HUES6 (cell line): ENCODE data around the gene EBF3.

Source experiments
- H3K27ac ChIP-seq: 2 replicates; pipeline ENCODE4 v1.7.0; 2013; ENCODE audit warnings: low read depth, mild to moderate bottlenecking, low read length, inconsistent platforms
- H3K27me3 ChIP-seq: 2 replicates; pipeline ENCODE4 v1.6.1; 2013; ENCODE audit warnings: low read length; ENCODE audit not compliant: control insufficient read depth, insufficient read depth
- H3K36me3 ChIP-seq: 2 replicates; pipeline ENCODE4 v1.6.1; 2013; ENCODE audit warnings: low read length; ENCODE audit not compliant: control insufficient read depth, insufficient read depth
- H3K4me1 ChIP-seq: 2 replicates; pipeline ENCODE4 v1.6.1; 2013; ENCODE audit warnings: low read length; ENCODE audit not compliant: control insufficient read depth, insufficient read depth
- H3K4me3 ChIP-seq: 2 replicates; pipeline ENCODE4 v1.5.1; 2013; ENCODE audit warnings: low read depth, low read length
- H3K9ac ChIP-seq: one replicate; pipeline ENCODE4 v1.6.1; 2013; ENCODE audit warnings: mild to moderate bottlenecking, low read length
- H3K9me3 ChIP-seq: 2 replicates; pipeline ENCODE4 v1.6.1; 2013; ENCODE audit warnings: low read depth, low read length; ENCODE audit not compliant: control insufficient read depth, insufficient read depth

The EBF3 gene

DNA sequence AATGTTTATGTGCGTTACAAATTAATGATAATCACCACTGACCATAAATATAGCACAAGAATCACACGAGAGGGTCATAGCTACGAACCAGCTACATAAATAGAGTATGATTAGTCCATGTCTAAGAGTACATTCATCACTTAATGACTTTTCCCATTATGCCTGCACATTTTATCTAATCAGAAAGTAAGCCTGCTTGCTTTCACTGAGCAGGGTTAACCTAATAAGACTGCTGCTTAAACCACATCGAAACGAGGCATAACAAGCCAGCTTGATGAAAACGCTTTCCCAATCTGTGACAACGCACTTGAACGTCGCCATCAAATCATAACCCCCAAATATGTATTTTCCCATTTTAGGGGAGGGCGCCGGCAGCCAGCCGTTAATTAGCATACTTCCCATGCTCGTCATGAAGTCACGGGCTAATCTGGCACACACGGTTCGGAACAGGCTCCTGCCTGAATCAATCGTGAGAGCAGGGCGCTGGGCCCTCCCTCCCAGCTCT is 71.5 kb downstream of the EBF3 start:
- no peaks in the 10 kb centered on the region for H3K36me3 ChIP-seq
- H3K9ac ChIP-seq = no peak overlapping the region
- no peak overlapping the region for H3K27ac ChIP-seq
- H3K4me3 ChIP-seq = no peak overlapping the region
- H3K27me3 ChIP-seq = peaks cover 5% of the 10 kb centered on the region; the same call in 1 of the 2 replicates
- peaks cover 48% of the 10 kb centered on the region for H3K4me1 ChIP-seq
- H3K9me3 ChIP-seq = no peaks in the 10 kb centered on the region

DNA sequence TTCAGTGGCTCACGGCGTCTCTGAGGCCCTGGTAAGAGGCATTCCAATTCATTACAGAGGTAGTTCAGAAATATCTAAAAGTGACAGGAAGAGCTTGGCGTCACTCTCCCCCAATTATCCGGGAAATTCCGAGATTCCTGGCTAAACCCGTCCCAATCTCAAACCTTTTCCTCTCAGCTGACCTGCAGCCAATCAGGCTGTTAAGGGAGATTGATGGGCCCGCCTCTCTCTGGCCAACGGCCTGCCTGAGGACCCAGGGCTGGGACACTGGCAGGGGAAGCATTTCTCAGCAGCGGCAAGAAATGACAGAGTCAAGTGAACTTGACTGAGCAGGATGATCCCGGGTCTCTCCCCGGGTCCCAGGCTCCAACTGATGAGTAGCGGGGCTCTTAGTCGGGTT is 72.3 kb downstream of the EBF3 start:
- H3K27ac ChIP-seq = no peak overlapping the region
- H3K4me3 ChIP-seq = no peak overlapping the region
- peaks cover under 1% of the 10 kb centered on the region; the same call in 1 of the 2 replicates for H3K27me3 ChIP-seq
- H3K9me3 ChIP-seq = no peaks in the 10 kb centered on the region
- H3K9ac ChIP-seq = no peak overlapping the region
- peaks cover 40% of the 10 kb centered on the region for H3K4me1 ChIP-seq
- H3K36me3 ChIP-seq = no peaks in the 10 kb centered on the region

DNA sequence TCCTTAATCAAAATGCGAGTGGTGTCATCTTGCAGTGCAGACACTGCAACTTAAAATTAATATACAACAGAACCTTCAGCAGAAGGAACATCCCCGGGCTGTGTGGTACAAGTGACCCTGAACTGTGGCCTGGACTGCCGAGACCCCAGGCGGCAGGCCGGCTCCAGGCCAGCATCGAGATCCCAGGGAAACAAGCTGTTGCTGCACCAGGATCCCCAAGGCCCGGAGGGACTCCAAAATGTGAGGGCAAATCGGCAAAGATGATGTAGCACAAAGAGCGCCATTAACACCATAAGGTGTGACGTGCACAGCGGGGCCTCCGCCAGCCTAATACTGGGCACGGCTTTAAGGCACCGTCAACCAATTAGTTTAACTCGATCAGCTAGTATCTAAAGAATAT is 73.9 kb downstream of the EBF3 start:
- H3K9ac ChIP-seq = no peak overlapping the region
- H3K36me3 ChIP-seq = no peaks in the 10 kb centered on the region
- peaks cover 32% of the 10 kb centered on the region for H3K4me1 ChIP-seq
- H3K9me3 ChIP-seq = no peaks in the 10 kb centered on the region
- no peak overlapping the region for H3K4me3 ChIP-seq
- H3K27ac ChIP-seq = no peak overlapping the region
- no peaks in the 10 kb centered on the region for H3K27me3 ChIP-seq

DNA sequence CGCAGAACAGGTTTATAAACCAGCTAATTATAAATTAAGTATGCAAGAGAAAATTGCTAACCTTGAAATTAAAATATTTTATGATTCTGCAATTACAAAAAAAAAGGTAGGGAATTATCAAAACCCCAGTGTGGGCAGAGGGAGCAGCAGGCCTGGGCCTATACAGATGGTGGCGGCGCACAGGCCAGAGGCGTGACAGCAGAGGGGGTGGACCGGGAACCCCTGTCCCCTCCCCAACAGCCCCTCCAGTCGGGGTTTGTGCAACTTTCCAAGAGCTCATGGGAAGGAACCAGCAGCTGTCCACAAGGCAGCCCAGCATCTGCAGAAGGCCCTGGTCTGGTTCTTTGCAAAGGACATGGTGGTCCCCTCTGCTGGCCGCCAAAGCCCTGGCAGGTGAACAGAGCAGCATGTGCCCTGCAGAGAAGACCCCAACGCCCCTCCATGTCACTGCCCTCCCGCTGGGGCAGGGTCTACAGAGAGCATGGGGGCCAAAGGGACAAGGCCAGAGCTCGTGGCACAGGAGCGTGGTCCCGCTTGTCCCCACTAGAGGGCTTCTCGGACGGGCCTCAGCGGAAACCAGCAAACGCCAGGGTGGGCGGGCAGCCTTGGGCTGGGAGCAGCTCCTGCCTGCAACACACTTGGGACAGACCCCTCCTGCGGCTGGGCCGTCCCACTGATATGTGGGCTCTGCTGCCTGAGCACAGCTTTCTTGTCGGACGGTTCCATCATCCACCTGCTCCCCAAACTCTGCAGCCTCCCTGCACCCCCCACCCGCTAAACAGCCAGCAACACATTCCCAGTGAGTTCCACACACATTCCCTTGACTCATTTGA is 75.1 kb downstream of the EBF3 start:
- Histone ChIP-seq H3K9me3 (no peaks in the 10 kb centered on the region), H3K9ac (no peak overlapping the region), H3K27me3 (no peaks in the 10 kb centered on the region), H3K4me3 (no peak overlapping the region), H3K36me3 (no peaks in the 10 kb centered on the region), H3K4me1 (peaks cover 25% of the 10 kb centered on the region), H3K27ac (no peak overlapping the region)

DNA sequence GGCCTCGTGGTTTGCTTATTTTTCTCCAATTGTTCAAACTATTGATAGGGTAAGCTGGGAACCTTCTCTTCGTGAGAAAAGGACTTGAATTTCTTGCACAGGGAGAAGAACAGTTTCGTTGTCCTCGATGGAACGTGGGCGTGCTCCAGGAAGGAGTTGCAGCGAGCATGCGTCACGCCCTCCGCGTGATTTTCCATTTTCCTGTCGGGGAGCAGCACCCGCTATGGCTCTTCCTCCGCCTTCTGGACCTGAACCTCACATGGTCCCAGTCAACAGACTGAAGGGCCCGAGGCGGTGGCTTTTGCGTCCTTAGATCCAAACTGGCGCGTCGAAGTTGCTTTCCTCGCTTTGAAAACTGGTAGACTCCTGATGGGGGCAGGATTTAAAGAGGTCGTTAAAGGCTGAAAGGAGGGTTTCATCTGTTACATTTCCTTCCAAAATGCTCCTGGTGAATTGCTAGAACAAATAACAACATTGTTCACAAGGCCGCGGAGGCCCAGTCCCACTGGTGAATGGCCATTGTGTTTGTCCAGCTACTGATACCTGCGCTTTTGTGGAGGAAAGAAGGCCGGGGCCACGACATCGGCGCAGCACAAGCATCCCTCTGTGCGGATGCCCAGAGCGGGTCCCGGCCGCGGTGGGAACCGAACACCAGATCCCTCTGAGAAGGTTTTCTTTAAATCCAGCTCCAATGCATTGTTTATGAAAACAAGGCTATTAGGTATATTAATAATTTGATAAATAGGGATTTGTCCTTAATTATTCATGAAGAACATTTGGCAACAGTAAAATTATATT is 75.9 kb downstream of the EBF3 start:
- Histone ChIP-seq H3K9me3 (no peaks in the 10 kb centered on the region), H3K27ac (no peak overlapping the region), H3K4me1 (peaks cover 25% of the 10 kb centered on the region), H3K36me3 (no peaks in the 10 kb centered on the region), H3K27me3 (no peaks in the 10 kb centered on the region), H3K9ac (no peak overlapping the region), H3K4me3 (no peak overlapping the region)

DNA sequence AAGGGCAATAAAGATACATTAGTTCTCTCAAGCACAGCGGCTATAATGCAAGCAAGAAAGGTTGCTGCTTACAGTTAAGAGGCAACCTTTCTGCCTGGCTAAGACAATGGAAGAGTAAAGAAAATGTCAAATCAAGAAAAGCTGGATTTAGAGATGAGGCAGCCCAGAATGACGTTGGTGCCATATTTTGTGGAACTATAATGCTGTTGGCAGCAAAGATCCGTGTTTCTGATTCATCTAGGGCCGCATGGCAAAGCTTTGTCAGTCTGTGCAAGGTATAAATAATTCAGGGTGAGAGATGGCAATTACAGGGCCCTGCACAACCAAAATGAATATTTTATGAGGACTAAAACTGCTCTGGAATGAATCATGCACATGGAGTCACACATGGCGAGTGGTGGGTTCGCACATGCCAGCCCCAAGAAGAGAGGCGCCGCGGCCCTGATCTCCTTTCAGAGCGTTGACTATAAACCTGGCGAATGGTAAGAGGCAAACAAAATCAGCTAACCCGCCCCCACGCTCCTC is 76.6 kb downstream of the EBF3 start:
- Histone ChIP-seq H3K9me3 (no peaks in the 10 kb centered on the region), H3K9ac (no peak overlapping the region), H3K27ac (no peak overlapping the region), H3K36me3 (no peaks in the 10 kb centered on the region), H3K4me3 (no peak overlapping the region), H3K27me3 (no peaks in the 10 kb centered on the region), H3K4me1 (peaks cover 27% of the 10 kb centered on the region)

DNA sequence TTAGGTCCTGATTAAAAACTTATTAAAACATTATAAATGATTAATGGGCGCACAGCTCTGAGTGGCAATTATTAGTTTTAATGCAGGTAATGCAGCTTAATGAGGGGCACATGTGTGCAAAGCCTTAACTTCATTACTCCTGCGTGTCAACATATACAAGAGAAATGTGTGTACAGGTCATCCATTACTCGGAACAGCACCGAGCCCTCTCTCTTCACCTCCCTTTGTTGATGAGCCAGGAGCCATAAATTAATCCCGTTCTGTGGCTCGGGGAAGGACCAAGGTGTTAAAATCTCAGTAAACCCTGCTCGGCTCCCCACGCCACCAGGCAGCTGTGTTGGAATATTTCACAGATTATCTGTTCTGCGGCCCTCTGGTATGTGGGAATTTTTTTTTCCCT is 77.8 kb downstream of the EBF3 start:
- no peak overlapping the region for H3K9ac ChIP-seq
- no peak overlapping the region for H3K27ac ChIP-seq
- H3K36me3 ChIP-seq = no peaks in the 10 kb centered on the region
- H3K9me3 ChIP-seq = no peaks in the 10 kb centered on the region
- H3K4me1 ChIP-seq = peaks cover 22% of the 10 kb centered on the region
- no peaks in the 10 kb centered on the region for H3K27me3 ChIP-seq
- H3K4me3 ChIP-seq = no peak overlapping the region

DNA sequence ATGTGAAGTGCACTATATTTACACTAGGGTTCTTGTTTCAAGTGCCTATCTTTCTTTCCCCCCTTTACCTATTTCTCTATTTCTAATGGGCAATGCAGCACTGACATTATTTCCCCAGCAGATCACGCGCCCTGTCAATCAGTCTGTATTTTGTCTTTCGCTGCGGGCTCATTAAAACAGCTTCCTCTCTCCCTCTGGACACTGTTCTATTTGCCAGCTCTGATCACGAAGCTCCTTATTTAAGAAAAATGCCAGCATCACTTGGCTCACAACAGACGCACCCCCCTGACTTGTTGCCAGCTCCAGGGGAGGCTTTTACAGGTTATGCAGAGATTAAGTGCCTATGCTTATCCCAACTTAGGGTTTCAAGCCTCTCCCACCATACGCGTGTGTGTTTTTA is 78.5 kb downstream of the EBF3 start:
- no peak overlapping the region for H3K4me3 ChIP-seq
- H3K36me3 ChIP-seq = no peaks in the 10 kb centered on the region
- H3K27ac ChIP-seq = no peak overlapping the region
- peaks cover 15% of the 10 kb centered on the region for H3K4me1 ChIP-seq
- no peaks in the 10 kb centered on the region for H3K27me3 ChIP-seq
- H3K9ac ChIP-seq = no peak overlapping the region
- no peaks in the 10 kb centered on the region for H3K9me3 ChIP-seq

DNA sequence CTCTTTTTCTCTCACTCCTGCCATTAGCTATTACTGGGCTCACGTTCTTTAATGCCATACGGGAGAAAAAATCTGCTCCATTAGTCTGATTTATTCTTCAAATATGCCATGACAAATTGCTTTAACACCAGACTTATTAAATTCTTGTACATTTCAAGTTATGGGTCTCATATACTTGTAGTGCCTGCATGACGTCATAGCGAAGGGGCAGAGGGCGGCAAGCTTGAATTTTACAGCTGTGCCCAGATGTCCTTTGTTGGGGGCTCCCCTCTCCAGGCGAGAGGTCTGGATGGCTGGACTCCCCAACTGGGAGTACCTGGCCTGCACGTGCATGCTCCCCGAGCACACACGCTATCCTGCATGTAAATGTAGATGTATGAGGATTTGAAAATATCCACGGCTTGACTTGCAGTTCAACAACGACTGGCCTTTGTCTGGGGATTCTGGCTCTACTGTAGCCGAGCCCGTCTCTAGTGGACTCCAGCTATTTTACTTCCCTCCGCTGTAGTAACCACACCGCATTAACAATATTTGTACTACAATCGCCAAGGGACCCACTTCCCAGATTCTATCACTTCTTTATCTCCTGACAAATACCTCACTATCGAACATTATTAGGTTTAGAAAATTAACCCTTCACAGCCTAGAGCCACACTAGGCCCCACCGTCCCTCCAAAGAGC is 79.5 kb downstream of the EBF3 start:
- Histone ChIP-seq H3K27ac (no peak overlapping the region), H3K9ac (no peak overlapping the region), H3K9me3 (no peaks in the 10 kb centered on the region), H3K27me3 (no peaks in the 10 kb centered on the region), H3K4me3 (no peak overlapping the region), H3K4me1 (peaks cover 6% of the 10 kb centered on the region), H3K36me3 (no peaks in the 10 kb centered on the region)

DNA sequence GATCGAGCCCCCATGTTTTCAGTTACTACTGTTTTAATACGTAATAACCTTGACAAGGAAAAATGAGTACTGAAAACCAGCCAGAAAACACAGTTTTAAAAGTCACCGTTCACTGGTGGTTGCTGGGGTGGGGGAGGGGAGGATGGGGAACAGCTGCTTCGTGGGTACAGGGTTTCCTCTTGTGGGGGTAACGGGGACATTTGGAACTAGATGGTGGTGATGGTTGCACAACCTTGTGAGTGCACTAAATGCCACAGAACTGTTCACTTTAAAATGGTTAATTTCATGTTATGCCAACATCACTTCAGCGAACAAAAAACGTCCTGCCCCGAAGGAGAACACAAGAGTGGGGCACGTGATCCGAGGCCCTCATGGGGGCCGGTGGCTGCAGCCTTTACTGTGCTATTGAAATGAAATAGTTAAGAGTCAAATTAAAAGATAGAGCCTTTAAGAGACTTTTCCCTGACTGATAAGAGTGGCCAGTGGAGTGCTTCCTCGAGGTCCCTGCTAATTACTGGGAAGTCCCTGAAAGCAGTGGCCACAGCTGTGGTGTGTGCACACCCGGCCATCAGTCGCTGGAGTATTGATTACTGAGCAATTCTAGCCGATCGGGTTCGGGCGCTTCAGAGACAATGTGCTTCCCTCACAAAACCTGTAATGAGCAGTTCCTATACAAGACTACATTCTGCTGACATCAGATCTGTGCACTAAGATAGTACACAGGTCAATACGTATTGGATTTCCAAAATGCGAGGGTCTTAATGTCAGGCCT is 80.3 kb downstream of the EBF3 start:
- Histone ChIP-seq H3K27ac (no peak overlapping the region), H3K4me1 (peaks cover 2% of the 10 kb centered on the region; the same call in 1 of the 2 replicates)

More for the DNA sequence above, 80.3 kb downstream of the EBF3 start:
- no peak overlapping the region for H3K9ac ChIP-seq
- H3K4me3 ChIP-seq = no peak overlapping the region
- H3K36me3 ChIP-seq = no peaks in the 10 kb centered on the region
- H3K9me3 ChIP-seq = no peaks in the 10 kb centered on the region
- no peaks in the 10 kb centered on the region for H3K27me3 ChIP-seq
